HepG2 (cell line): ENCODE results near the gene AKR1C2. TPM values are rescaled to one million over a fixed set of nuclear protein-coding genes. Genes with fewer than 3 reads are reported as not detected.

Experiments
- CREBL2 ChIP-seq: sonication (generic); formaldehyde crosslinking; IDR thresholded peaks from 2 replicates; pipeline ENCODE4 v1.8.1; 2023; ENCODE audit warnings: missing genetic modification reagents, mild to moderate bottlenecking, borderline replicate concordance
- CREM ChIP-seq, 2 experiments: sonication (generic) in 1 of 2; formaldehyde crosslinking in 1 of 2; IDR thresholded peaks; 2 replicates each; pipeline versions ENCODE4 v1.4.0 to v1.6.1; 2016 to 2020; ENCODE audit warnings: antibody characterized with exemption in 1 of 2, mild to moderate bottlenecking in 1 of 2, missing genetic modification reagents in 1 of 2
- GTF2F1 ChIP-seq: fragments of 150-350 bp; IDR thresholded peaks from 2 replicates; pipeline ENCODE4 v1.6.1; 2014; ENCODE audit warnings: low read length
- HOXA7 ChIP-seq: sonication (generic); formaldehyde crosslinking; IDR thresholded peaks from 2 replicates; pipeline ENCODE4 v1.8.1; 2022; ENCODE audit warnings: mild to moderate bottlenecking, missing genetic modification reagents, moderate library complexity
- KAT7 ChIP-seq: IDR thresholded peaks from 2 replicates; pipeline ENCODE4 v1.6.1; 2018; ENCODE audit warnings: borderline replicate concordance, missing compliant biosample characterization
- MAFK ChIP-seq, 2 experiments: IDR thresholded peaks in 1 of 2; conservative IDR thresholded peaks in 1 of 2; 2 replicates each; pipeline ENCODE4 v1.6.1; 2011; ENCODE audit warnings: improper control_type of control experiment in 2 of 2, low read length in 2 of 2
- MLLT10 ChIP-seq: sonication (generic); formaldehyde crosslinking; IDR thresholded peaks from 2 replicates; pipeline ENCODE4 v1.4.0; 2020; ENCODE audit warnings: missing genetic modification reagents
- MTA1 ChIP-seq: sonication (generic); formaldehyde crosslinking; IDR thresholded peaks from 2 replicates; pipeline ENCODE4 v1.4.0; 2020; ENCODE audit warnings: missing genetic modification reagents, mild to moderate bottlenecking, borderline replicate concordance
- NCOA1 ChIP-seq: sonication (generic); formaldehyde crosslinking; IDR thresholded peaks from 2 replicates; pipeline ENCODE4 v1.9.0; 2021; ENCODE audit warnings: missing genetic modification reagents
- TERF1 ChIP-seq: sonication (generic); formaldehyde crosslinking; IDR thresholded peaks from 2 replicates; pipeline ENCODE4 v1.8.0; 2022; ENCODE audit warnings: mild to moderate bottlenecking, missing genetic modification reagents, moderate library complexity
- ZKSCAN5 ChIP-seq: sonication (generic); formaldehyde crosslinking; IDR thresholded peaks from 2 replicates; pipeline ENCODE4 v1.5.1; 2020; ENCODE audit warnings: mild to moderate bottlenecking, missing genetic modification reagents
- ZNF441 ChIP-seq: sonication (generic); formaldehyde crosslinking; IDR thresholded peaks from 2 replicates; pipeline ENCODE4 v1.7.0; 2021; ENCODE audit warnings: missing genetic modification reagents, borderline replicate concordance
- ZNF552 ChIP-seq: sonication (generic); formaldehyde crosslinking; IDR thresholded peaks from 2 replicates; pipeline ENCODE4 v1.9.0; 2022; ENCODE audit warnings: missing genetic modification reagents, mild to moderate bottlenecking, borderline replicate concordance
- ZNF674 ChIP-seq: sonication (generic); formaldehyde crosslinking; IDR thresholded peaks from 2 replicates; pipeline ENCODE4 v1.5.0; 2020; ENCODE audit warnings: low read depth, mild to moderate bottlenecking, missing genetic modification reagents
- ZNF7 ChIP-seq: IDR thresholded peaks from 2 replicates; pipeline ENCODE4 v1.6.1; 2016; ENCODE audit warnings: missing biosample characterization, missing genetic modification reagents
- ZNF703 ChIP-seq: sonication (generic); formaldehyde crosslinking; IDR thresholded peaks from 2 replicates; pipeline ENCODE4 v1.5.1; 2020; ENCODE audit warnings: missing genetic modification reagents, mild to moderate bottlenecking, moderate library complexity, borderline replicate concordance
- ZNF747 ChIP-seq: sonication (generic); formaldehyde crosslinking; IDR thresholded peaks from 2 replicates; pipeline ENCODE4 v1.8.1; 2023; ENCODE audit warnings: missing genetic modification reagents, mild to moderate bottlenecking, borderline replicate concordance
- ZNF770 ChIP-seq: sonication (generic); formaldehyde crosslinking; IDR thresholded peaks from 2 replicates; pipeline ENCODE4 v1.5.0; 2020; ENCODE audit warnings: mild to moderate bottlenecking, missing genetic modification reagents
- polyA plus RNA-seq, 8 experiments: library from polyadenylated mRNA; depleted of rRNA in 3 of 8; stranded (reverse) in 7 of 8; unstranded in 1 of 8; fragments of >200 nt; fragmentation: Illumina TruSeq in 4 of 8; extraction: Trizol in 4 of 8; gene quantifications; 2 replicates each; pipeline versions ENCODE4 v1.2.1 to v1.2.3, GENCODE V29; 2011 to 2016; ENCODE audit warnings: low read depth in 4 of 8, missing spikeins in 1 of 8, mixed read lengths in 1 of 8; ENCODE audit not compliant: insufficient read depth in 1 of 8
- total RNA-seq, 5 experiments: library from RNA; depleted of rRNA; stranded (reverse); fragments of >200 nt; fragmentation: Illumina TruSeq; extraction: Trizol; gene quantifications; 2 replicates each; pipeline ENCODE4 v1.2.3, GENCODE V29; 2016; ENCODE audit warnings: low read depth in 1 of 5
- TF ChIP-seq, protein P1 (sequence below), 2 experiments: sonication (generic) in 1 of 2; formaldehyde crosslinking in 1 of 2; IDR thresholded peaks; 2 replicates each; pipeline versions ENCODE4 v1.5.1 to v1.6.1; 2011 to 2020; ENCODE audit warnings: borderline replicate concordance in 1 of 2, low read depth in 1 of 2, low read length in 1 of 2, mild to moderate bottlenecking in 1 of 2, missing genetic modification reagents in 1 of 2, moderate library complexity in 1 of 2
- TF ChIP-seq, protein P2 (sequence below): sonication (generic); formaldehyde crosslinking; conservative IDR thresholded peaks from 2 replicates; pipeline ENCODE4 v1.8.0; 2022; ENCODE audit warnings: low read depth, missing genetic modification reagents

The AKR1C2 gene
- total and polyA plus RNA-seq, 2 of the 13 experiments (the other 11 are each of a cell fraction or from before 2014, with no cell fraction given), result 140 to 900 TPM

DNA sequence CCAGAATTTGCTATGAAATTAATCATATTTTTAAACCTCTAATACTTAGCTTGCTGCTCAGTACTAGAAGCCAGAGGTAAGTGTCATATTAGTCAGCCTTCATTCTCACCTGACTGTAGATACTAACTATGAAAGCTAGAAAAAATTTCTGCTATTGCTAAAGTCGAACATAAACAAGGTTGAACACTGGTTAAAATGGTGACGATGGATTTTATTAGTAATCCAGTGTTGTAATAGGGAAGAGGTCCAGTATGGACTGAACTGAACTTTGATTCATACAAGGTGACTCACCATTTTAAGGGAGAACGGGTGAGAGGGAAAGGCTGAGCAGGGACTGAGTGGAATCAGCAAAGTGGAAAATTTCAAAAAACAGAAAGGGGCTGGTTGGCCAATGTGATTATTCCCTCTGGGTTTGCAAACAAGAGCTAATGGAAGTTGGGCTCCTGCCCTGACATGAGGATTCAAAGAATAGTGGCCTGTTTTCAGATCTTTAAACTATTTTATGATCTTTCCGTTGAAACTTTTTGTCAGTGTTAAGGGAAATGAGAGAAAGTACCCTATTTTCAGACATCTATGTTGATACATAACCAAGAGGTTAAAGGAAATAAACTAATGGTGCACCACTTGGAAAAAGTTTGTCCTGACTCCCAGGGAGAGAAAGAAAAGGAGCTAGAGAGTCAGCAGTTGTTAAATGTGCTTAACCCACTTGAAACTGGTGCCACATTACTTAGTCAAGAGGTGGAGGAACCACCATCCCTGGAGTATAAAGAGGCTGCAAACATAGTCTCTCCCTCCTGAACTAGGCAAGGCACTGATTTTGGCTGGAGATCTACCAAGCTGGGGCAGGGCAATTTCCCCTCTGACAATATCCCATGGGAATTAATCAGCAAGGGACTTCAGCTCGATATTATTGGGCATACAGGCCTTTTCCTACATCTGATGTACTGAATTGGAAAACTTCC lies 55.7 kb downstream of the AKR1C2 start (continued):
- peak; percentile 49; the same call in 1 of the 2 replicates for TF ChIP-seq ZNF7 (CRISPR knock-in tag)
- no peak for TF ChIP-seq ZNF703 (CRISPR knock-in tag)
- no peak for TF ChIP-seq ZNF674
- no peak for TF ChIP-seq MTA1
- TF ChIP-seq MLLT10 (CRISPR knock-in tag), result no peak
- TF ChIP-seq MAFK (conservative IDR thresholded peaks at IDR 0.05 in 1 of 2, IDR thresholded peaks at IDR 0.05 in 1 of 2; ENCODE audit: low read length in 2 of 2), result peak; percentile 53 to 77
- TF ChIP-seq ZNF552 (CRISPR knock-in tag), result no peak
- no peak for TF ChIP-seq HOXA7
- peak; percentile 82 for TF ChIP-seq CREM (IDR thresholded peaks at IDR 0.05)
- TF ChIP-seq CREM (CRISPR knock-in tag; IDR thresholded peaks at IDR 0.05), result no peak
- no peak for TF ChIP-seq ZKSCAN5 (CRISPR knock-in tag)
- TF ChIP-seq ZNF747 (CRISPR knock-in tag), result peak; percentile 78; the same call in 1 of the 2 replicates
- TF ChIP-seq, protein P1, sequence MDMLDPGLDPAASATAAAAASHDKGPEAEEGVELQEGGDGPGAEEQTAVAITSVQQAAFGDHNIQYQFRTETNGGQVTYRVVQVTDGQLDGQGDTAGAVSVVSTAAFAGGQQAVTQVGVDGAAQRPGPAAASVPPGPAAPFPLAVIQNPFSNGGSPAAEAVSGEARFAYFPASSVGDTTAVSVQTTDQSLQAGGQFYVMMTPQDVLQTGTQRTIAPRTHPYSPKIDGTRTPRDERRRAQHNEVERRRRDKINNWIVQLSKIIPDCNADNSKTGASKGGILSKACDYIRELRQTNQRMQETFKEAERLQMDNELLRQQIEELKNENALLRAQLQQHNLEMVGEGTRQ (IDR thresholded peaks at IDR 0.05; ENCODE audit: low read depth, low read length), result no peak
- TF ChIP-seq, protein P1 (CRISPR knock-in tag; IDR thresholded peaks at IDR 0.05; ENCODE audit: borderline replicate concordance), result no peak
- no peak for TF ChIP-seq ZNF770 (CRISPR knock-in tag)
- no peak for TF ChIP-seq TERF1 (CRISPR knock-in tag)
- TF ChIP-seq GTF2F1, result no peak
- no peak for TF ChIP-seq NCOA1 (CRISPR knock-in tag)
- TF ChIP-seq CREBL2 (CRISPR knock-in tag), result no peak
- TF ChIP-seq, protein P2, sequence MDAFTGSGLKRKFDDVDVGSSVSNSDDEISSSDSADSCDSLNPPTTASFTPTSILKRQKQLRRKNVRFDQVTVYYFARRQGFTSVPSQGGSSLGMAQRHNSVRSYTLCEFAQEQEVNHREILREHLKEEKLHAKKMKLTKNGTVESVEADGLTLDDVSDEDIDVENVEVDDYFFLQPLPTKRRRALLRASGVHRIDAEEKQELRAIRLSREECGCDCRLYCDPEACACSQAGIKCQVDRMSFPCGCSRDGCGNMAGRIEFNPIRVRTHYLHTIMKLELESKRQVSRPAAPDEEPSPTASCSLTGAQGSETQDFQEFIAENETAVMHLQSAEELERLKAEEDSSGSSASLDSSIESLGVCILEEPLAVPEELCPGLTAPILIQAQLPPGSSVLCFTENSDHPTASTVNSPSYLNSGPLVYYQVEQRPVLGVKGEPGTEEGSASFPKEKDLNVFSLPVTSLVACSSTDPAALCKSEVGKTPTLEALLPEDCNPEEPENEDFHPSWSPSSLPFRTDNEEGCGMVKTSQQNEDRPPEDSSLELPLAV (CRISPR knock-in tag), result no peak
- TF ChIP-seq ZNF441, result no peak
- TF ChIP-seq KAT7 (CRISPR knock-in tag), result no peak
